ENCODE results near the gene TERT.

DNA sequence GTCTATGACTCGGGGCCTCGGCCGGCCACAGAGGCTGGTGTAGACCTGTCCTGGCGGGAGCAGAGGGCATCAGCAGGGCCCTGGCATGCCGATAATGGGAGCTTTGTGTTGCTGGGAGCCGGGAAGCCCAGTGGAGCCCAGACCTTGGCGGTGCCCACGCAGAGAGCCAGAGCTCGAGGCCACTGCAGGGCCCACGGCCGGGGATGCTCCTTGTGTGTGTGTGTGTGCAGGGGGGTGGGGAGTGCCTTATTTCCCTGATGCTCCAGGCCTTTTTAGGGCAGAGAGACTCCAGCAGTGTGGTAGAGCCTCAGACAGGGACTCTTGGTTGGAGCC is 75.1 kb downstream of the TERT start:
- TF ChIP-seq CTCF (IDR thresholded peaks at IDR 0.05; ENCODE audit: low read depth, low read length) (no peak), EZH2phosphoT487 (IDR thresholded peaks at IDR 0.05; ENCODE audit: low read depth) (no peak)
